ENCODE data around the gene PIAS4.

PIAS4 gene

DNA sequence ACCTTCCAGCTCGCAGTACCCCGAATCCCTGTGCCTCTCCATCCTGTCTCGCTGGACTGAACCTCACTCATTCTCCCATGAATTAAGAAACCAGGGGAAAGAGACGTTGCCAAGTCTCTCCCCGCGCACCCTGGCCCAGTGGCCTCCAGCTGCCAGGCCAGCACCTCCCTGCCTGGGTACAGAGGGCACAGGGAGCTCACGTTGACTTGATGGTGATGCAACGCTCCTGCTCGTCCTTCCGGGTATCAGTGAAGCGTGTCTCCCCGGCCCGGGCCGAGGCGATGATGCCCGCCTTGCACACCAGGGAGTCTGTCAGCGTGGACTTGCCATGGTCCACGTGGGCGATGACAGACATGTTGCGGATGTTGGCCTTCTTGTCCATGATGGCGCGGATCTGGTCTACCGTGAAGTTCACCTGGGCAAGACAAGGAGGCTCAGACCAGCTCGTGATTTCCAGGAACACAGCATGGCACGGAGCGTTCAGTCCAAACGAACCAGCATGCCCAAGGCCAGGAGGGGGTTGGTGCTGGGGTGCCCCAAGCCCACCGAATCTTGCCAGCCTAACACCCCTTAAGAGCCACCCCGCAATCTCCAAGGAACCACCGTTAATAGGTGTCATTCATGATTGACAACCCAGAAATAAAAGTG is 23.5 kb upstream of the PIAS4 start (continued):
- no peak for TF ChIP-seq ZNF8 (CRISPR knock-in tag; IDR thresholded peaks at IDR 0.05)

DNA sequence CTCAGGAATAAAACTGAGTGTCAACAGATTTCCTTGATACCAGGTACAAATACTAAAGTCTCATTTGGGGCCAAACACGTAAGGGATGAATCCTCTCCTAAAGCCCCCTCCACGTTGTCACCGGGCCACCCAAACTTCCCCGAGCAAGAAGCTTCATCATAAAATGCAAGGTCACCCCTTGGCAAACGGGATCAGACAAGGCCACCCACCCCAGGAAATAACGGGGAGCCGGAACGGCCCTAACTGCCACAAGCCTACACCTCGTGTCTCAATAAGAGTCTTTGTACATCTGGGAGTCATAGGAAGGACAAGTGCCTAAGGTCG is 23.0 kb upstream of the PIAS4 start:
- ATAC-seq = no peak
- TF ChIP-seq RARB (CRISPR knock-in tag; IDR thresholded peaks at IDR 0.05) = no peak
- TF ChIP-seq ARNTL (CRISPR knock-in tag; IDR thresholded peaks at IDR 0.05; ENCODE audit: borderline replicate concordance, low read depth) = no peak
- no peak for TF ChIP-seq ISL1 (CRISPR knock-in tag; IDR thresholded peaks at IDR 0.05)
- TF ChIP-seq, protein P1, sequence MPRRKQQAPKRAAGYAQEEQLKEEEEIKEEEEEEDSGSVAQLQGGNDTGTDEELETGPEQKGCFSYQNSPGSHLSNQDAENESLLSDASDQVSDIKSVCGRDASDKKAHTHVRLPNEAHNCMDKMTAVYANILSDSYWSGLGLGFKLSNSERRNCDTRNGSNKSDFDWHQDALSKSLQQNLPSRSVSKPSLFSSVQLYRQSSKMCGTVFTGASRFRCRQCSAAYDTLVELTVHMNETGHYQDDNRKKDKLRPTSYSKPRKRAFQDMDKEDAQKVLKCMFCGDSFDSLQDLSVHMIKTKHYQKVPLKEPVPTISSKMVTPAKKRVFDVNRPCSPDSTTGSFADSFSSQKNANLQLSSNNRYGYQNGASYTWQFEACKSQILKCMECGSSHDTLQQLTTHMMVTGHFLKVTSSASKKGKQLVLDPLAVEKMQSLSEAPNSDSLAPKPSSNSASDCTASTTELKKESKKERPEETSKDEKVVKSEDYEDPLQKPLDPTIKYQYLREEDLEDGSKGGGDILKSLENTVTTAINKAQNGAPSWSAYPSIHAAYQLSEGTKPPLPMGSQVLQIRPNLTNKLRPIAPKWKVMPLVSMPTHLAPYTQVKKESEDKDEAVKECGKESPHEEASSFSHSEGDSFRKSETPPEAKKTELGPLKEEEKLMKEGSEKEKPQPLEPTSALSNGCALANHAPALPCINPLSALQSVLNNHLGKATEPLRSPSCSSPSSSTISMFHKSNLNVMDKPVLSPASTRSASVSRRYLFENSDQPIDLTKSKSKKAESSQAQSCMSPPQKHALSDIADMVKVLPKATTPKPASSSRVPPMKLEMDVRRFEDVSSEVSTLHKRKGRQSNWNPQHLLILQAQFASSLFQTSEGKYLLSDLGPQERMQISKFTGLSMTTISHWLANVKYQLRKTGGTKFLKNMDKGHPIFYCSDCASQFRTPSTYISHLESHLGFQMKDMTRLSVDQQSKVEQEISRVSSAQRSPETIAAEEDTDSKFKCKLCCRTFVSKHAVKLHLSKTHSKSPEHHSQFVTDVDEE (CRISPR knock-in tag; IDR thresholded peaks at IDR 0.05) = no peak

DNA sequence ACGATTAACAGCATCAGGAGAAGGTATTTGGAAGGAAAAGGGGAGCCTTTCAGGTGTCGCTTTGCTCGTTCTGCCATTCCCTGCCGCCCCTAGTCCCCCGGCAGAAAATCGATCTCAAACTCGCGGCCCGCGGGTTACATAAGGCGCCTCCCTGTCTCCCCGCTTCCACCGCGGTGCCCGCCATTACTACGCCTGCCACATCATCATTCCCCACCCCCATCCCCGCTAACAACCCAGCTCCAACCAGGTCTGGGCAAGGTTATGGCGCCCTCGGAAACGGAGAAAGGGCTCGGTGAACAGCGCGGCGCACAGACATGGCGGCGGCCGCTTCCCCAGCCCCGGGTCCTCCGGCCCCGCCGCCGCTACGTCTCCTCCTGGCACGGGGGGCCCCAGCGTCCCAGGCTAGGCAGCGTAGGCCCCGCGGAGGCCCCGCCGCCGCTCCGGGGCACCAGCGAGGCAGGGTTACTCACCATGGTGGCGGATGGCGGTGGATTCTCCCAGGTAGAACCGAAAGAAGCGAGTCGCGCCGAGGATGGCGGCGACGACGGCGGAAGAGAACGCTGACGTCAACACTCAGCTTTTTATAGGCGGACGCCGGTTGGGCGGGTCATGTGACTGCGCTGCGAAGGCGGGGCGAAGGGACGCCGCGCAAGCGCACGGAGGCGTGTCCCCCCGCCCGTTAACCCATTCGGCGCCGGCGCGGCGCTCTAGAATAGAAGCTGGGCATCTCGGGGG is 22.5 kb upstream of the PIAS4 start, which contains the start of gene EEF2:
Gene EEF2, minus strand, starts transcription at position 556 of the 735 bp plus-strand sequence. Its CDS starts 83 bp downstream, at position 473.
- peak; percentile 24 for ATAC-seq
- TF ChIP-seq, protein P2, sequence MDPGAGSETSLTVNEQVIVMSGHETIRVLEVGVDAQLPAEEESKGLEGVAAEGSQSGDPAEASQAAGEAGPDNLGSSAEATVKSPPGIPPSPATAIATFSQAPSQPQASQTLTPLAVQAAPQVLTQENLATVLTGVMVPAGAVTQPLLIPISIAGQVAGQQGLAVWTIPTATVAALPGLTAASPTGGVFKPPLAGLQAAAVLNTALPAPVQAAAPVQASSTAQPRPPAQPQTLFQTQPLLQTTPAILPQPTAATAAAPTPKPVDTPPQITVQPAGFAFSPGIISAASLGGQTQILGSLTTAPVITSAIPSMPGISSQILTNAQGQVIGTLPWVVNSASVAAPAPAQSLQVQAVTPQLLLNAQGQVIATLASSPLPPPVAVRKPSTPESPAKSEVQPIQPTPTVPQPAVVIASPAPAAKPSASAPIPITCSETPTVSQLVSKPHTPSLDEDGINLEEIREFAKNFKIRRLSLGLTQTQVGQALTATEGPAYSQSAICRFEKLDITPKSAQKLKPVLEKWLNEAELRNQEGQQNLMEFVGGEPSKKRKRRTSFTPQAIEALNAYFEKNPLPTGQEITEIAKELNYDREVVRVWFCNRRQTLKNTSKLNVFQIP (CRISPR knock-in tag; IDR thresholded peaks at IDR 0.05; ENCODE audit: borderline replicate concordance, low read depth) = peak; percentile 86; the same call in 1 of the 2 replicates
- no peak for TF ChIP-seq RARB (CRISPR knock-in tag; IDR thresholded peaks at IDR 0.05)

DNA sequence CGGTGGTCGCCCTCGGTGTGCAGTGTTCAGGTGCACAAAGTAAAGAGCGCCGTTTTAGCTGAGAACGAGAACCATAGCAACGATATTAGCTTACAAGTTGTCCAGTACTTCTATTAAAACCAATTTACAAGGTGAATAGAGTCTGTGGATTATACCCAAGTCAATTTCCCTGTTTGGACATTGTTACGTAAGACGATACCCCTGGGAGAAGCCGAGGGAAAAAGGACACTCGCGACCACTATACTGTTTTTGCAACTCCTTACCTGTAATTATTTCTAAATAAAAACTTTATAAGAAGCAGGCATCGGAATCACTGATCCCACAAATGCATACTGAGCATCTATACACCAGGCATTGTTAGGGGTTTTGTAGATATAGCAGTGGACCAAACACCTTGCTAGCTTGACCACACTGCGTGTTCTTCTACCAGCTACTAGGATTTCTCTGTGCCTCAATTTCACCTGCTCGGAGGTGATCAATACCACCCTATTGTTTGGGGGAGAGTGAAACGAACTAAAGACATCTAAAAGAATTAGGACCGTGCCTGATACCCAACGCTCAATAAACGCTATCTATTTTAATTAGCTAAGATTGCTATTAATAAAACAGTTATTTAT is 21.8 kb upstream of the PIAS4 start:
- no peak for TF ChIP-seq CSDC2 (CRISPR knock-in tag; IDR thresholded peaks at IDR 0.05)
- no peak for TF ChIP-seq ZNF8 (CRISPR knock-in tag; IDR thresholded peaks at IDR 0.05)
- TF ChIP-seq ZFP3 (CRISPR knock-in tag; IDR thresholded peaks at IDR 0.05) = no peak
- TF ChIP-seq BACH2 (CRISPR knock-in tag; IDR thresholded peaks at IDR 0.05; ENCODE audit: borderline replicate concordance) = no peak
- no peak for TF ChIP-seq SNAI2 (CRISPR knock-in tag; IDR thresholded peaks at IDR 0.05)
- no peak for TF ChIP-seq OSR1 (CRISPR knock-in tag; IDR thresholded peaks at IDR 0.05)
- TF ChIP-seq TOX (CRISPR knock-in tag; IDR thresholded peaks at IDR 0.05; ENCODE audit: borderline replicate concordance) = no peak
- no peak for ATAC-seq

DNA sequence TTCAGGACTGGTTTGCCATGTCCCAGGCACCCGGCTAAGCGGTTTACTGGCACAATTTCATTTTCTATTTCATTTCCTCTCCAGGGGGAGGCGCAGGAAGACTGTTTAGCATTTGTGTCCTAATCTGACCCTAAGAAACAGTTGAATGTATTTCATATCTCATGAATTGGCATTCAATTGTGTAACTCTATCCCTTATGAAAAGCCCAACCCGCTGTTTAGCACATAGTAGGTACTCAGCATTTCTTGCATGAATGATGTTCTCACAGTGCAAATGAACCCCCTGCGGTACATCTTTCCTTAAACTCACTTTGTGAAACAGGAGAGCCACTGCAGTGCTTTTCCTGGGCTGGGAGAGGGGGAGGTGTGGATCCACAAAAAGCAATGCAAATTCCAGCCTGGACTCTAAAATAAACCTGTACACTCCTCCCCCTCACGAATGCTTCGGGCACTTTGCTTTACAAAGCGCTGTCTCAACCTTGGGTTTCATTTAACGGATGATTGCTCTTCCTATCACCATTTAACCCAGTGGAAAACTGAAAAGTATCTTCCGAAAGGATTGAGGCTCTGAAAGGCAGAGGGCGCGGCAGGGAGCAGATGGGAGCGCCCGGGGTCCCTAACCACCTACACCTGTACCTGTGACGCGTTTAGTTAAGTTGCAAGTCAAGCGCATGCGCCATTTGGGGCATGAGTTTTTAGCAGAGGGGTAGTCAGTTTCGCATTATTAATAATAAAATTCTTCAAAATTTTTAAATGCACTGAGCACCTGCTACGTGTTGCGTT is 21.1 kb upstream of the PIAS4 start:
- TF ChIP-seq ZC3H10 (CRISPR knock-in tag; IDR thresholded peaks at IDR 0.05) (no peak), GLIS3 (CRISPR knock-in tag; IDR thresholded peaks at IDR 0.05) (no peak), ARNTL (CRISPR knock-in tag; IDR thresholded peaks at IDR 0.05; ENCODE audit: borderline replicate concordance, low read depth) (no peak), TOX (CRISPR knock-in tag; IDR thresholded peaks at IDR 0.05; ENCODE audit: borderline replicate concordance) (no peak), ZNF8 (CRISPR knock-in tag; IDR thresholded peaks at IDR 0.05) (no peak), OSR1 (CRISPR knock-in tag; IDR thresholded peaks at IDR 0.05) (no peak), RARB (CRISPR knock-in tag; IDR thresholded peaks at IDR 0.05) (no peak)
- TF ChIP-seq, protein P3, sequence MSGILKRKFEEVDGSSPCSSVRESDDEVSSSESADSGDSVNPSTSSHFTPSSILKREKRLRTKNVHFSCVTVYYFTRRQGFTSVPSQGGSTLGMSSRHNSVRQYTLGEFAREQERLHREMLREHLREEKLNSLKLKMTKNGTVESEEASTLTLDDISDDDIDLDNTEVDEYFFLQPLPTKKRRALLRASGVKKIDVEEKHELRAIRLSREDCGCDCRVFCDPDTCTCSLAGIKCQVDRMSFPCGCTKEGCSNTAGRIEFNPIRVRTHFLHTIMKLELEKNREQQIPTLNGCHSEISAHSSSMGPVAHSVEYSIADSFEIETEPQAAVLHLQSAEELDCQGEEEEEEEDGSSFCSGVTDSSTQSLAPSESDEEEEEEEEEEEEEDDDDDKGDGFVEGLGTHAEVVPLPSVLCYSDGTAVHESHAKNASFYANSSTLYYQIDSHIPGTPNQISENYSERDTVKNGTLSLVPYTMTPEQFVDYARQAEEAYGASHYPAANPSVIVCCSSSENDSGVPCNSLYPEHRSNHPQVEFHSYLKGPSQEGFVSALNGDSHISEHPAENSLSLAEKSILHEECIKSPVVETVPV (CRISPR knock-in tag; IDR thresholded peaks at IDR 0.05) = no peak
- TF ChIP-seq, protein P1 (CRISPR knock-in tag; IDR thresholded peaks at IDR 0.05) = no peak
- TF ChIP-seq, protein P4, sequence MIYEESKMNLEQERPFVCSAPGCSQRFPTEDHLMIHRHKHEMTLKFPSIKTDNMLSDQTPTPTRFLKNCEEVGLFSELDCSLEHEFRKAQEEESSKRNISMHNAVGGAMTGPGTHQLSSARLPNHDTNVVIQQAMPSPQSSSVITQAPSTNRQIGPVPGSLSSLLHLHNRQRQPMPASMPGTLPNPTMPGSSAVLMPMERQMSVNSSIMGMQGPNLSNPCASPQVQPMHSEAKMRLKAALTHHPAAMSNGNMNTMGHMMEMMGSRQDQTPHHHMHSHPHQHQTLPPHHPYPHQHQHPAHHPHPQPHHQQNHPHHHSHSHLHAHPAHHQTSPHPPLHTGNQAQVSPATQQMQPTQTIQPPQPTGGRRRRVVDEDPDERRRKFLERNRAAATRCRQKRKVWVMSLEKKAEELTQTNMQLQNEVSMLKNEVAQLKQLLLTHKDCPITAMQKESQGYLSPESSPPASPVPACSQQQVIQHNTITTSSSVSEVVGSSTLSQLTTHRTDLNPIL (CRISPR knock-in tag; IDR thresholded peaks at IDR 0.05; ENCODE audit: low read depth) = no peak
- peak; percentile 66 for ATAC-seq
